DOHH2 (cell line): ENCODE data around the gene CCDC34.

ENCODE experiments used
- CTCF ChIP-seq: fragments of 200-600 bp; sonication (generic); IDR thresholded peaks from one replicate; pipeline ENCODE4 v1.5.1; 2014; ENCODE audit warnings: antibody characterized with exemption, mild to moderate bottlenecking, low read depth, low read length; ENCODE audit not compliant: poor library complexity, severe bottlenecking
- EZH2phosphoT487 ChIP-seq: fragments of 200-600 bp; sonication (generic); IDR thresholded peaks from 2 replicates; pipeline ENCODE4 v1.6.1; 2017; ENCODE audit warnings: borderline replicate concordance, mild to moderate bottlenecking, antibody characterized with exemption, low read length, moderate library complexity, mixed read lengths

GRCh38 chr11:27295928-27296327 lies 67.1 kb downstream of the CCDC34 start:
- TF ChIP-seq CTCF (no peak), EZH2phosphoT487 (no peak)
